Stimulated activated CD8-positive, alpha-beta memory T cell treated with anti-CD3 and anti-CD28 coated beads, Interleukin-2, amount 100 ng/mL, for 1 hour (primary cell): Measurements from ENCODE around the gene DIP2C.
"Not testable (repeated sequence)": the region's sequence is repeated elsewhere in the genome, so short reads cannot be mapped to it uniquely, and the experiment has no call there.

ENCODE experiments used
- DNase-seq, 2 donors: peaks; one replicate each; pipeline ENCODE4 v3.0.0-alpha.2; 2020; ENCODE audit warnings: low read depth in 2 of 2

The DIP2C gene

GRCh38 chr10:610642-611305 is 78.7 kb downstream of the DIP2C start:
- not testable (repeated sequence) for DNase-seq

- no peak for DNase-seq
These were observed 79.5 kb downstream of the DIP2C start for GRCh38 chr10:609868-610545.

GRCh38 chr10:609262-609658 is 80.2 kb downstream of the DIP2C start:
- DNase-seq: no peak

DNA sequence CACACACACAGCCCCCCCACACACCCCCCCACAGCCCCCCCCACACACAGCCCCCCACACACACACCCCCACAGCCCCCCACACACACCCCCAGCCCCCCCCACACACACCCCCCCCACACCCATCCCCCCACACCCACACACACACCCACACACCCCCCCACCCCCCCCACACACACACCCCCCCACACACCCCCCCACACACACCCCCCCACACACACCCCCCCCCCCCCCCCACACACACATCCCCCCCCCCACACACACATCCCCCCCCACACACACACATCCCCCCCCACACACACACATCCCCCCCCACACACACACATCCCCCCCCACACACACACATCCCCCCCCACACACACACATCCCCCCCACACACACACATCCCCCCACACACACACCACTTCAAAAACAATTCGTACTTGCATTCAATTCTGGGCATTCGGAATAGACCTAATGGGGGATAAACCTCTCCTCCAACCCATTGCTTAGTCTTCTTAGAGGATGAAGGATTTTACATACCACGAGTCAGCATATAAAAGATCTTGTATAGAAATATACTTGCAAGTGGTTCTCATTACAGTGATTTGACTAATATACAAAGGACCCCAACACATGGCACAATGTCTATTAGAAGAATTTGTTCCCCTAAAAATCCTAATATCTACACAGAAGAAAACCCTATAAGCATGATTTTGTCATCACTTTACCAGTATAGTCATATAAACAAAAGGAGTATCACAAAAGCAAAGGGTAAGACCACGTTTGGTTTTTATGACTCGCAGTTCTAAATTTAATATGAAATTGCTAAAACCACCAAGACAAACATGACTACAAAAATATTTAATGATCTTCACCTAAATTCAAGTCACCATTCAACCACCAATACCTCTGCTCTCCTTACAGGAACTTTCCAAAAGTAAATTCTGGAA is 80.9 kb downstream of the DIP2C start:
- DNase-seq: no peak

DNA sequence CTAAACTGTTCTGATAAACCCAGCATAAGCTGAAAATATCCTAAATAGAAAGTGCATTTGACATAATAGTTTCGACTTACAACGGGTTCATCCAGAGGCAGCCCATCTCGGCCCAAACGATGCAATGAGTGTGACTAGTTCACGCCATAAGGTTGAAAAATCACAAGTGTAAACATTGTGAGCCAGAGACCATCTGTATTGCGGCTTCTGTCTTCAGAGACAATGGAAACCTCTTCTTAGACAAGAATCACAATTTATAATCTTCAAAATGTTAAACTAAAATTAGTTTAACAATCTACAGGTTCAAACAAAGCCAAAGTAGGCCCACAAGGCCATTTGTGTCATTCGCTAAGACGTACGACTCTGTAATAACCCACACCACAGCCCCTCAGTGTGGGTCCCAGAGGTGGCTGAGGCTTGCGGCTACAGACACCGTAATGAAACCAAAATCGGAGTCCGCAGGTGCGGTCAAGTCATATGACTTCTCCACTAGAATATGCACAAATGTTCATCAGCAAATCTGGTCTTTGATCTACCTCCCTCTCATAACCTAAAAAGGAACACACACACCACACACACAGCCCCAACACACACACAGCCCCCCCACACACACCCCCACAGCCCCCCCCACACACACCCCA is 81.8 kb downstream of the DIP2C start:
- no peak for DNase-seq

DNA sequence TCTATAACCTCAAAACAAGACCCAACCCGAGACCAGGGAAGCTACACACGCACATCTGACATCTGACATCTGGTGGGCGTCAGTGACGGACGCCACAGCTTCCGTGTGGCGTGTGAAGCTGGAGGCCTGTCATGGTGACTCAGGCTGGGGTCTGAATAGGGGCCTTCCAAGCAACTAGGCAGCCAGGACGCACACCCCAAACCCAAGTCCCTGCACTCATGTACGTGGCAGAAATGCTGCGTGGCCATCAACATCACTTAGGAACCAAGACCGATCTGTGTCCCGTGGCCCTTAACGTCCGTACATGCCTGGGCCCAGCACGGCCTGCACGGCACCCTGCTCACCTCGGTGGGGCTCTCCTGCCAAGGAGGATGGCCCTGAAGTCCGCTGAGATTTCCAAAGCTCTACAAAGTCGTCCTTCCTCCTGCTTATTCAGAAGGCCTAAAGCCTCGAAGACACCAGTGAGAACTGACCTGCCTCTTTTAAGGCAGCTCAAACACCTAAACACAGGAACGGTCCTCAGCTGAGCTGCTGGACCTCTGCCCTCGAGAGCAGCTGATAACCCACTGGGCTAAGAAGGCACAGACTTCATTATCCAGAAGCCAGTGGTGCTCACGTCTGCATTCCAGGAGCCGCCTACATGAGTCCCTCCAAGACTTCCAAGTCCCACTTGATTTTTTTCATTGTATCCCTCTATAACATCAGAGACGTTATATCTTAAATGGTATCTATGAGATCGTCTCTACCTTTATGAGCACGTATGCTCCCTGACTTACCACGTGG is 82.5 kb downstream of the DIP2C start:
- no peak for DNase-seq

DNA sequence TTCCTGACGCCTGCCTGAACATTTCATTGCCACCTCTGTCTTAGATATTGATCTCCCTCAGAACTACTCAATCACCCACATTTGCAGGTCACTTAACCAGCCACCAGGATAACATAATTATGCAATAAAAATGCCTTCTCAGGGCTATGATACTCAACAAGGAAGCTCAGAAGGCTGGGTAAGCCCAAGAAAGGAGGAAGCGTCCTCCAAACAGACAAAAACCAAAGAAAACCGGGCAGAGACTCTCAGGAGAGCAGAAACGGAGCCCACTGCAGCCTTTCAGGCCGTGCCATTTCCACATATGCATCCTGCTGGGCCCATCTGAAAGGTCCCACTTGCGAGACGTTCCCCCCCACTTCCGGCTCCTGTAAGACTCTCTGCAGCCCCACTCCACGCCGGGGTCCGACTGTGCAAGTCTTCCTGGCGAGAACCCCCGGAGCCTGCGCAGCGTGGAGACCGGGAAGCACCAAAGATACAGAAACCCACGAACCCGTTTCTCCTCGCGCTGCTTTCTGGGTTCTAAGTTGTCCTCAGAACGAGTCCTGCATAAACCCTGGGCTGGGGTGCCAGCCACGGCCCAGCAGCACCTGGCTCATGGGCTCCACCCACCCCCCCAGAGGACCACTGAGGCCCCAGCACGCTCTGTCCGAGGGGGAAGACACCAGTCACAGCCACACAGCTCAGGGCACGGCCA is 83.7 kb downstream of the DIP2C start:
- no peak for DNase-seq

- DNase-seq: no peak
These were observed 84.5 kb downstream of the DIP2C start for GRCh38 chr10:604716-605631.

- no peak for DNase-seq
These were observed 85.7 kb downstream of the DIP2C start for GRCh38 chr10:603745-604144.

GRCh38 chr10:602391-603005 is 87.0 kb downstream of the DIP2C start:
- DNase-seq: no peak

DNA sequence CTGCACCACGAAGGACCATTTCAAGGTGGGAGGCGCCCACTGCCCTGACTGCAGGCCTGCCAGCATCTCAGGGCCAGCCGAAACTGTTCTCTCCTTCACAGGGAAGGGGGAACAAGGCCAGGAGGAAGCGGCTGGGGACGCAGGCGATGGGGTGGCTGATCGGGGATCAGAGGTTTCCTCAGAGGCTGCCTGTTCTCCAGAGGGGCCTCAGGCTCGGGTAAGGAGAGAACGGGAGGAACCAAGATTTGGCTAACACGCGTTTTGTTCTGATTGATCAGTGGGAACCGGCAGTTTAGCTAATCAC is 87.9 kb downstream of the DIP2C start:
- no peak for DNase-seq

DNA sequence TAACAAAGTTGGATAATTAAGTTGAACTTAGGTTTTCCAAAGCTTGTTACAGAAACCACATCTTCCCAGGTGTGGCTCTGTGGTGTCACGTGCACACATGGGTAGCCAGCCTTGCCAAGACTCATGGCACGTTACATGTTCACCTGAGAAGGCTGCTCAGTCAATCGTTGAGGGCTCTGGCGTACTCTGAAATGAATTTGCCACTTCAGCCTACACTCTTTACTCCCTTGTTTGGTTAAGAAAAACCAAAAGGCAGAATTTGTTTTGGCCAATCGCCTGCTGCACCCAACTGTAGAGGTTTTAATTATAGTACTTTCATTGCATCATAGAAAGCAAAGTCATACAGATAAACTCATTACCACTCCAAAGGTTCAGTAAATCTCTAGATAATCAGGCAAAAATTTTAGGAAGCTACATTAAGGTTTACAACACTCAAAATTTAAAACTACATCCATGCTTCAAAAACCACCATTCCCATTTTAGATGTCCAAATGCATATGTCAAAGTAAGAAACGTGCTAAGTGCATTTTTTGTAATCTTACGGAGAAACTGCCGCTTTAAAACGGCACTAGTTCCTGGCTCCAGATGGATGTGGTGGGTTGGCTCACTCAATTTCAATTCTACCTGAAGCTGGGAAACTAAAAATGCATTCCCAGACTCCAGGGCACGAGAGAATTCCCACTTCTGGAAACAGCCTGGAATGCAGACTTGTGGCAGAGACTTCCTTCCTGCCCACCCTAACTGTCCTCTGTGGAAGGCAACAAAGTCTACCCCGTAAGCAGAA is 88.4 kb downstream of the DIP2C start:
- DNase-seq: no peak

DNA sequence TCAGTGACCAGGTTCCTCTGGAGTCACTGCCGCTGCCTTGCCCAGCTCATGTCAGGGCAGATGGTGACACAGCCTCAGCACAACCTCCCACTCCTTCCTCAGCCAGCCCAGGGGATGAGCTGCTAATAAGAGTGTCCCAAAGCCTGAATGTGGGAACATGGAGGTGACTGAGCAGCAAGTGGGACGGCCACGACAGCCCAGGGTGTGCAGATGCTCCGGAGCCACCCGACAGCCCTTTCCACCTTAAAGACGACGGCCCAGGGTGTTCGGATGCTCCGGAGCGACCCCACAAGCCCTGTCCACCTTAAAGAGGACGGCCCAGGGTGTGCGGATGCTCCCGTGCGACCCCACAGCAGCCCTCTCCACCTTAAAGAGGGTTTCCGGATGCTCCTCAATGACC is 89.2 kb downstream of the DIP2C start:
- no peak for DNase-seq

GRCh38 chr10:599767-600166 is 89.7 kb downstream of the DIP2C start:
- no peak for DNase-seq

DNA sequence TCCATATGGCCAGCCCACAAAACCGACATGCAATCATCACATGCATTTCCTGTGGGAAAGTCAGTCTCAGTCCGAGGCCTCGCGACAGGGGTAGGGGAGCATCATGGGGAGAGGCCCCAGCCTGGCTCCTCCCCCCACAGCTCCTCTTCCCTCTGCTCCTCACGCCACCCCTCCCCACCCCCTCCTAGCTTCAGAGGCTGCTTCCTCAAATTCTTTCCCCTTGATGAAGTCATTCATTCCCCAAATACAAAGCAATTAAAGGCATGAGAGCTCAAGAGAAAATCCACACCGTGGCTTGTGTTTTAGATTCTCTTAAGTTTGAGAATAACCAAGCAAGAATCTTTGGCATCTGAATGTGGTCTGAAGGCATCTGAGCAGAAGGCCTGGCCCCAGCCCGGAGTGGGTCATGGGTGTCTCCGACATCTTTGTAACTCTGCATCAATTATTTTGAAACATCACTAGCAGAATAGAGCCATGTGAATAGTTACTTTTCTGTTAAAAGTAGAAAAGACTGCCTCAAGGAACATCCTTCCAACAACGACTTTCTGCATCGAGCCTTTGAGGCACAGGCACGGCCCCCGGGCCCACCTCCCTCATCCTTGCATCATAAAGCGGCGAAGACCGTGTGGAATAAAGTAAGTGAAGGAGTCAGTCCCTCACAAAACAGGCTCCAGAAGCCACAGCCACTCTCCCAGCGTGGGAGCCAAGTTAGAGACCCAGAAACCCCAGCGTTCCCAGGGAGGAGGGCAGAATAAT is 90.9 kb downstream of the DIP2C start:
- no peak for DNase-seq

GRCh38 chr10:597976-598375 is 91.5 kb downstream of the DIP2C start:
- DNase-seq: no peak

DNA sequence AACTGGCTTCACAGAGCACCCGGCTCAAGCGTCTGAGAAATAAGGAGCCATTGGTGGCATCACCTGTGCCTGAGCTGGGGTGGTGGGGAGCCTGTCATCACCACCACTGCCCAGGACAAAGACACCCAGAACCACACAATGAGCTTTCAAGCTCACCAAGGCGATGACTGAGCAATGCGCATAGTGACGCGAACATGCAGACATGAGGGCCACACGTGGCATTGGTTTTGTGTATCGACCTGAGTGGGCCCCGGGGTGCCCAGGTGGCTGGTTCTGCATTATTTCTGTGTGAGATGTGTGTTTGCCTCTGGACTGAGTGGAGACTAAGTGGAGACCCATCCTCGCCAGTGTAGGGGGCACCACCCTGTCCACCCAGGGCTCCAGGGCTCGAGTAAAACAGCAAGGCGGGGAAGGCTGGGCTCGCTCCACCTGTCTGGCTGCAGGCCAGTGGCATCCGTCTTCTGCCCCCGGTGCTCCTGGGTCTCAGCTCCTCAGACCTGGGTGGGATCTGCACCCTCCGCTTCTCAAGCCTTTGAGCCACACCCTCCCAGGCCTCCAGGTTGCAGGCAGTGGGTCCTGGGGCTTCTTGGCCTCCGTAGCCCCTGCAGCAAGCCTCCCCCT is 92.6 kb downstream of the DIP2C start:
- no peak for DNase-seq
